HUES64 (cell line): ENCODE results near the gene SYCP2.

ENCODE experiments used
- H3K27ac ChIP-seq: 2 replicates; pipeline ENCODE4 v1.7.0; 2013; ENCODE audit warnings: low read depth, low read length, inconsistent platforms
- H3K27me3 ChIP-seq: 2 replicates; pipeline ENCODE4 v1.6.1; 2013; ENCODE audit warnings: mild to moderate bottlenecking, low read length; ENCODE audit not compliant: insufficient read depth
- H3K36me3 ChIP-seq: 2 replicates; pipeline ENCODE4 v1.6.1; 2013; ENCODE audit warnings: mild to moderate bottlenecking, low read length; ENCODE audit not compliant: insufficient read depth
- H3K4me1 ChIP-seq: 2 replicates; pipeline ENCODE4 v1.6.1; 2013; ENCODE audit warnings: mild to moderate bottlenecking, low read length, moderate library complexity; ENCODE audit not compliant: insufficient read depth
- H3K4me3 ChIP-seq: 2 replicates; pipeline ENCODE4 v1.5.1; 2013; ENCODE audit warnings: mild to moderate bottlenecking, low read length, moderate library complexity
- H3K9ac ChIP-seq: 2 replicates; pipeline ENCODE4 v1.6.1; 2013; ENCODE audit warnings: mild to moderate bottlenecking, low read depth, low read length
- H3K9me3 ChIP-seq: 2 replicates; pipeline ENCODE4 v1.6.1; 2013; ENCODE audit warnings: low read depth, low read length; ENCODE audit not compliant: insufficient read depth
- WGBS: fragments of 150-250, 120-280 bp; methylation state at CpG from one replicate; pipeline ENCODE4 v1.1.7; 2013; ENCODE audit warnings: missing lambda C conversion rate; 5-methylcytosine and 5-hydroxymethylcytosine counted together

Gene SYCP2

DNA sequence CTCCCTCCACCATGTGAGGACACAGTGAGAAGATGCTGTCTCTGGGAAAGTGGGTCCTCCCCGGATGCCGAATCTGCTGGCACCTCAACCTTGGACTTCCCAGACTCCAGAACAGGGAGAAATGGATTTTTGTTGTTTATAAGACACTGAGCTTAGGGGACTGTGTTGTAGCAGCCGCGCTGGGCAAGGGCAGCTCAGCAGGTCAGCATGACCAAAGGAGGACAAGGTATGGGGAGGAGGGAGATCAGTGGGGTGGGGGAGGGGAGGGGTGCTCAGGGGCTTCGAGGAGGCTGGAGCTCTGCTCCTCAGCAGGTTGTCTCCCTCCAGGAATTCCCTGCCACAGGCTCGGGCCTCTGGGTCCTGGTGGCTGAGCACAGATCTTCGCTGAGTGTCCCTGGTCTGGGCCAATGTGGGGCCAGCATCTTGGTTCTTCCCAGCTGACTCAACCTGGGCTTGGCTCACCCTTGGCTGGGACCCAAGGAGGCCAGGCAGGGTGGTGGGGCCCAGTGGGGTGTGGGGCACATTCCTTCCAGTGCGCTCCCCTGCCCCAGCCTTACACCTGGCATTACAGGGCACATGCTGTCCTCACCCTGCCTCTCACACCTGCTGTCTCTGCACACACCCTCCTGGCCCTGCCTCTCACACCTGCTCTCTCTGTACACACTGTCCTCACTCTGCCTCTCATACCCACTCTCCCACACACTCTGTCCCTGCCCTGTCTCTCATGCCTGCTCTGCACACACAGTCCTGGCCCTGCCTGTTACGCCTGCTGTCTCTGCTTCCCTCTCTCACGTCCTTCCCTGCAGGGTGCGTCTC is 107.3 kb downstream of the SYCP2 start:
- Histone ChIP-seq H3K4me1 (no peaks in the 10 kb centered on the region), H3K36me3 (no peaks in the 10 kb centered on the region), H3K27me3 (no peaks in the 10 kb centered on the region), H3K27ac (no peak overlapping the region), H3K4me3 (no peak overlapping the region), H3K9ac (no peak overlapping the region), H3K9me3 (no peaks in the 10 kb centered on the region)
- WGBS, result 85% methylated on average over 11 of the region's 11 CpGs

DNA sequence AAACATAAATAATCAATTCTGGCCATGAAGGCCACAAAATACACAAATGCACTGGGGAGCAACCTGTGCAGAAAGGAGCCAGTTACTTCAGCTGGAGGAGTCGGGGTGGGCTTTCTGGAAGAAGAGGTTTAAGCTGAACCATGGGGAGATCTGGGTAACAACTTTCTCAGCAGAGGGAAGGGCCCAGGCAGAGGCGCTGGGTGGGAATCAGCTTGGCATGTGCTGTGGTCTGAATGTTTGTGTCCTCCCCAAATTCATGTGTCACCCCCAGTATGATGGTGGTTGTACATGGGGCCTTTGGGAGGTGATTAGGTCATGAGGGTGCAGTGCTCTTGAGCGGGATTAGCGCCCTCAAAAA is 107.9 kb downstream of the SYCP2 start:
- Histone ChIP-seq H3K9me3 (no peaks in the 10 kb centered on the region), H3K27me3 (no peaks in the 10 kb centered on the region), H3K9ac (no peak overlapping the region), H3K4me1 (no peaks in the 10 kb centered on the region), H3K36me3 (no peaks in the 10 kb centered on the region), H3K27ac (no peak overlapping the region), H3K4me3 (no peak overlapping the region)
- WGBS, result 92% methylated on average over 4 of the region's 4 CpGs

DNA sequence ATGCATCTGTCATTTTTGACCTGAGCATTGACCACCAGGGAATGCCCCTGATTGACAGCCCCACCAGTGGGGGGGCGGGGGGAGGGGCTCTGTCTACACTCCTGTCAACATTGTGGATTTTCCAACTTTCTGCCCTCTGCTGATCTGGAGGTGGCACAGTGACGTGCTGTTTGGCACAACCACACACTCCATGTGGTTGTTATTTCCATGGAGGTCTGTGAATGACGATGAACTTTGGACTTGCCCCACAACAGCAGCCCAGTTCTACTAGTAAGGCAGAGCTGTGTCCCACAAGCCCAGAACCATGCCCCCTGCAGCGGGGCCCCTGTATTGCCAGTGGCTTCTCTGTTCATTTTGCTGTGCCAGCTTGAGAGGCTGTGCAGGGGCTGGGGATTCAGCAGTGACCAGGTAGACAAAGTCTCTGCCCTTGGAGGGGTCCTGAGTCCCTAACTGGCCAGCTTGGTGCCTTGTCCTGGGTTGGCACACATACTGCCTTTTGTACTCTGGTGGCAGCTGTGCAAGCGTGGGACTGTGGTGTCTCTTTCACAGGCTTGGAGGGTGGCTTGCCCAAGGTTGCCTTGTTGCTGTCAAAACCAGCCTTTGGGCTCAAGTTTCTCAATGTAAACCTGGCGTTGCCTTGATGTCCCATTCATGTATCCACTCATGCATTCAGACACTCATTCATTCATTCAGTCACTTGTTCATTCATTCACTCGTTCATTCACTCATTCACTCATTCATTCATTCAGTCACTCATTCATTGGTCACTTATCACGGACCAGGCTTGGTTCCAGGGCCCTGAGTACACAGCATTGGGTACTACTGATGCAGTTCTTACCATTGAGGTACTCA is 108.5 kb downstream of the SYCP2 start:
- Histone ChIP-seq H3K27me3 (no peaks in the 10 kb centered on the region), H3K36me3 (no peaks in the 10 kb centered on the region), H3K9ac (no peak overlapping the region), H3K4me3 (no peak overlapping the region), H3K9me3 (no peaks in the 10 kb centered on the region), H3K27ac (no peak overlapping the region), H3K4me1 (no peaks in the 10 kb centered on the region)
- WGBS, result 78% methylated on average over 8 of the region's 8 CpGs

DNA sequence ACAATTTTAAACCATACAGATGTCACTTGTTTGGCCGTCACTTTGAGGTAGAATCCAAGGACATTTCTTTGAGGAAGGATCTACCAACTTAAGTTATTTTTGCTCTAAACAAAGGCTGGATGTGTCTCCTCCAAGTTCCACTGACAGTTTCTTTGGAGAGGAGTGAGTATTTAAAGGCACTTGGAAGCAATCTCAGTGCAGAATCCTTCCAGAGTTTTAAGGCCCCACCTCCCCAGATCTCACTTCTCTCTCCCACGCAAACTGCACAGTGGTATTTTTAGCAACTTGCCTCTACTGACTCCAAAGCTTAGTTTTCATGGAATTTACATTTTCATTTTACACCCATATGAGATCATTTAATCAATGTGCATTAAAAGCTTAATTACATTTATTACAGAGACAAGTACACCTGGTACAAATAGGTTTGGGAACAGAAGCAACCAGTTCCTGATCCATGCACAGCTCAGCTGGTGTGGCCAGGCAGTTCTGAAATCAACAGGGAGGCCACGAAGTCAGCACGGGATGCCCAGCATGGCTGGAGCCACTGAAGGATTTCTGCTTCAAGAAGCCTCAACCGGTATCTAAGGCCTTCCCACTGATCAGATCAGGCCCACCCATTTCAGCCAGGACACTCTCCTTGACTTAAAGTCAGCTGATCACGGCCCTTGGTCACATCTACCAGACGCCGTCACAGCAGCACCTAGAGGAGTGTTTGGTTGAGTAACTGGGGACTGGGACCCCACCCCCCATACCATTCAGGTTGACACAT is 109.8 kb downstream of the SYCP2 start:
- WGBS, result 79% methylated on average over 5 of the region's 8 CpGs
- Histone ChIP-seq H3K4me3 (no peak overlapping the region), H3K27ac (no peak overlapping the region), H3K36me3 (no peaks in the 10 kb centered on the region), H3K9ac (no peak overlapping the region), H3K9me3 (no peaks in the 10 kb centered on the region), H3K4me1 (no peaks in the 10 kb centered on the region), H3K27me3 (no peaks in the 10 kb centered on the region)

DNA sequence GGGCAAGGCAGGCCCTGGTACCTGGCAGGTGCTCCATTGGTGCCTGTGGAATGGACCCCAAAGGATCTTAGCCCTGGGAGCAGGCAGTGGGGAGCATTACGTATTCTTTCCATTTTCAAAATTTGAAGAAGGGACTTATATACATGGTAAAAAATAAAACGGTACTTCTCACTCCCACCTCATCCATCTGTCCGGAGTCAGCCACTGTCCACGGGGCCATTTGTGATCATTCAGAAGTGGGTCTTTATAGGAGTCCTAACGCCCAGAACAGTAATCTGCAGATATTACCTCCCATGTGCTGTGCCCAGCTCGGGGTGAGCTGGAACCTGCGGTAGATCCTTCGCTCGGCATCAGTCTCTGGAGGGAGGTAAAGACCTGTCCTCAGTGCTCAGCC is 110.4 kb downstream of the SYCP2 start:
- Histone ChIP-seq H3K36me3 (no peaks in the 10 kb centered on the region), H3K9ac (no peak overlapping the region), H3K4me1 (no peaks in the 10 kb centered on the region), H3K27me3 (no peaks in the 10 kb centered on the region), H3K27ac (no peak overlapping the region), H3K9me3 (no peaks in the 10 kb centered on the region), H3K4me3 (no peak overlapping the region)
- WGBS, result 74% methylated on average over 7 of the region's 9 CpGs

DNA sequence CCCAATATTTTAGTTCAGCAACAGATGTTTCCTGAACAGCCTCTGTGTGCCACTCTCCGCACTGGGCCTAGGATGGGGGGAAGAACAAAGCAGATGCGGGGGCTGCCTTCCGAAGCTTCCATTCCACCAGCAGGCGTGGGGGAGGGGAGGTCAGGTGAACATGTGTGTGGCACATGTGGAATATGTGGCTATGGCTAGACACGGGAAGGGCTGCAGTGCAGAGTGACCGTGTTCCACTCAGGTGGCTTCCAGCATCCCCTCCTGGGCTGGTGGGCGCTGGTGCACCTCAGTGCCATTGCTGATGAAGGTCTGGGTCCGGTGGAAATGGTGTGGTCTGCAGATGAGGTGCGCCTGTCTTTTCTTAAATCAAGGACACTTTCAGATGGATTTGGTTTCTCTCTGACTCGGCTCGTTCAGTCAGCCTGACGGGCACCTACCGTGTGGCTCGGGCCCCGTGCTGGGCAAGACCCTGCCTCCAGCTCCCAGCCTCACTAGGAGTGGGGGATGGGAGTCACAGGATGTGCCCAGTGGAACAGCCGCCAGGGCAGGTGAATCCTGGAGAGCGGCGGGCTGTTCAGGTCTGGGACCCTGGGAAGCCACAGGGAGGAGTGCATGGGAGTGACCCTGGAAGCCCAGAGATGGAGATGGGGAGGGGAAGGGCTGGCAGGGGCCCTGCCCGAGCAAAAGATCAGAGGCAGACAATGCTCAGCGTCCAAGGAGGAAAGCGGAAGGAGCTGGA is 111.0 kb downstream of the SYCP2 start:
- H3K27me3 ChIP-seq, result no peaks in the 10 kb centered on the region
- H3K4me3 ChIP-seq, result no peak overlapping the region
- no peaks in the 10 kb centered on the region for H3K9me3 ChIP-seq
- 90% methylated on average over 21 of the region's 21 CpGs for WGBS
- H3K9ac ChIP-seq, result no peak overlapping the region
- H3K36me3 ChIP-seq, result no peaks in the 10 kb centered on the region
- no peak overlapping the region for H3K27ac ChIP-seq
- no peaks in the 10 kb centered on the region for H3K4me1 ChIP-seq

DNA sequence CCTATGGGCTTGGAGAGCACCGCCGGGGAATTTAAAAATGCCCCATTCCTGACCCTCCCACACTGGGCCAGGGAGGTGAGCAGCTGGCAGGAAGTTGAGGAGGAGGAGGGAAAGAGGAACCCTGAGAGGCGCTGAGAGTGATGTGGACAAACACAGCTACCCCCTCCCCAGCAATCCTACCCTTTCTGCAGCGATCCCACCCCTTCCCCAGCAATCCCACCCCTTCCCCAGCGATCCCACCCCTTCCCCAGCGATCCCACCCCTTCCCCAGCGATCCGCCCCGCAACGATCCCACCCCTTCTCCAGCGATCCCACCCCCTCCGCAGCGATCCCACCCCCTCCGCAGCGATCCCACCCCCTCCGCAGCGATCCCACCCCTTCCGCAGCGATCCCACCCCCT is 111.6 kb downstream of the SYCP2 start:
- Histone ChIP-seq H3K9me3 (no peaks in the 10 kb centered on the region), H3K36me3 (no peaks in the 10 kb centered on the region), H3K27ac (no peak overlapping the region), H3K4me3 (no peak overlapping the region), H3K9ac (no peak overlapping the region), H3K27me3 (no peaks in the 10 kb centered on the region), H3K4me1 (no peaks in the 10 kb centered on the region)
- WGBS, result no CpG with 5 or more reads among the region's 19 CpGs

DNA sequence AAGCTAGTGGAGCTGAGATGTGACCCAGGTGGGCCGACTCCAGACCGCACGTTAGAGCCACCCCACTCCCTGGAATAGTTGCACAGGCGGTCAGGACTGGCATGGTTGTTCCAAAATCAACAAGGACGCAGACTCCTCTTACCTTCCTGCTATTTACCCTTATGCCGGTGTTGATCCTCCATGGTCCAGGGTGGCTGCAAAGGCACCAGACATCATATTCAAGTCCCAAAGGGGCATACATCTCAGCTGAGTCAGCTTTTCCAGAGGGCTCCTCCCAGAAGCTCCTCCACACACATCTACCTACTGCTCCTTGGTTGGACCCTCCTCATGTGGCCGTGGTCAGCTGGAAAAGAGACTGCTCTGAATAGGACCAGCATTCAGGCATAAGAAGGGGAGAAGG is 112.2 kb downstream of the SYCP2 start:
- Histone ChIP-seq H3K9ac (no peak overlapping the region), H3K27ac (no peak overlapping the region), H3K4me3 (no peak overlapping the region), H3K36me3 (no peaks in the 10 kb centered on the region), H3K4me1 (no peaks in the 10 kb centered on the region), H3K9me3 (no peaks in the 10 kb centered on the region), H3K27me3 (no peaks in the 10 kb centered on the region)
- WGBS, result 91% methylated on average over 7 of the region's 7 CpGs

DNA sequence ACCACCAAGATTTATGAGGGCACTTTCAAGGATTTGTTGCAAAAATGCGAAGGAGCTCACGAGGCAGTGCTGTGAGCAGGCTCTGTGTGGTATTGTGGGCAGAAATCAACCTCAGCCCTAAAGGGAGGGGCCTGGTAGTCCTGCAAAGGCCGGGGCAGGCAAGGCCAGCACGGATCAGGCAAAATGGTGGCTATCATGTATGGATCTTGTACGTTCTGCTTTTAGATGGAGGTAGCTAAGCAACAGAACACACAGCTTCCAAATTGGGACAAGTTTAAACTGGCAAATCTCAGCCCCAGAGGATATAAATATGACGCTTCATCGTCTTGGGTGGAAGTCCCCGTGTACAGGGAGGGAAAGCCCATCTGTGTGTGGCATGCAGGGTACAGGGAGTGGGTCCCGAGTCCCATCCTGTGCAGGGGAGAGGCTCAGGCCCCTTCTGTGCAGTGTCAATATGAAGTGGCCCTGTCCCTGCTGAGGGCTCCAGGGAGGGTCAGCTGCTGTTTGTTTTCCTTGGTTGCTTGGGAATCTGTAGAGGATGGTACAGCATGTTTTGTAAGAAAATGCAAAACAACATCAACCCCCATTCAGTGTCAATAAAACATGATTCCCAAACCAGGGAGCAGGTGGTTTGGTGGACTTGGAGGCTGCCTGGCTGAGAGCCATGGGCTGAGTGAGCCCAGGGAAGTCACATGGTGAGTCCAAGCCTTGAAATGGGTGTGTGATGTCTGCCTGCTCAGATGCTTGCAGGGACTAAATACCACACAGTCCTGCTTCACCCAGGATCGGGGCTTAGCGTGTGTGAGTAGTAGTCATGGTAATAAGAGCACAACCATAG is 113.0 kb downstream of the SYCP2 start:
- Histone ChIP-seq H3K27me3 (no peaks in the 10 kb centered on the region), H3K27ac (no peak overlapping the region), H3K9ac (no peak overlapping the region), H3K4me1 (no peaks in the 10 kb centered on the region), H3K4me3 (no peak overlapping the region), H3K9me3 (no peaks in the 10 kb centered on the region), H3K36me3 (no peaks in the 10 kb centered on the region)
- 88% methylated on average over 9 of the region's 11 CpGs for WGBS

DNA sequence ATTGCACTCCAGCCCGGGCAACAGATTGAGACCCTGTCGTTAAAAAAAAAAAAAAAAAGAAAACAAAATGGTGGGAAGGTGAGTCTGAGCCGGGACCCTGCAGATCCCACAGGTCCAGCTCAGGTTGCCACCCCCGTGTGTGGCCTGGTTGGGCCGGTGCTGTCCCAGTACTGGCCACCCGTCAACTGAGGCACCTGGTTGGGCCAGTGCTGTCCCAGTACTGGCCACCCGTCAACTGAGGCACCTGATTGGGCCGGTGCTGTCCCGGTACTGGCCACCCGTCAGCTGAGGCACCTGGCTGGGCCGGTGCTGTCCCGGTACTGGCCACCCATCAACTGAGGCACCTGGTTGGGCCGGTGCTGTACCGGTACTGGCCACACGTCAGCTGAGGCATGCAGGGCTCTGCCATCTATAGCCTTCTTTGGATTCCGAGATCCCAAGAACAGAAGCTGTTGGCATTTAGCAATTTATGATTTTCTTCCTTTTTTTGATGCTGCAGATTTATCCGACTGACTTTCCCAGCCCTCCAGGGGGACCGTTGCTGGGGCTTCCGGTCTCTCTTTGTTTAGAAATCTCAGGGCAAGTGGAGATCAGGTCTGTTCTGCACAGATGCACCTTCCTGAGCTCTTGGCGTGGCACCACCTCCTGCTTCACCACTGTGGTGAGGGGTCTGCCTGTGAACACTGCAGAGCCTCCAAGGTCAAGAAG is 113.8 kb downstream of the SYCP2 start:
- H3K9me3 ChIP-seq, result no peaks in the 10 kb centered on the region
- H3K4me3 ChIP-seq, result no peak overlapping the region
- no peaks in the 10 kb centered on the region for H3K36me3 ChIP-seq
- H3K27me3 ChIP-seq, result no peaks in the 10 kb centered on the region
- no peak overlapping the region for H3K27ac ChIP-seq
- H3K9ac ChIP-seq, result no peak overlapping the region
- WGBS, result 94% methylated on average over 20 of the region's 20 CpGs
- H3K4me1 ChIP-seq, result no peaks in the 10 kb centered on the region
